ENCODE data around the gene RRAGA. TPM values are rescaled to one million over a fixed set of nuclear protein-coding genes. Genes with fewer than 3 reads are reported as not detected.

RRAGA gene, protein sequence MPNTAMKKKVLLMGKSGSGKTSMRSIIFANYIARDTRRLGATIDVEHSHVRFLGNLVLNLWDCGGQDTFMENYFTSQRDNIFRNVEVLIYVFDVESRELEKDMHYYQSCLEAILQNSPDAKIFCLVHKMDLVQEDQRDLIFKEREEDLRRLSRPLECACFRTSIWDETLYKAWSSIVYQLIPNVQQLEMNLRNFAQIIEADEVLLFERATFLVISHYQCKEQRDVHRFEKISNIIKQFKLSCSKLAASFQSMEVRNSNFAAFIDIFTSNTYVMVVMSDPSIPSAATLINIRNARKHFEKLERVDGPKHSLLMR
- 65.5 and 72.4 TPM in 2 replicates for total RNA-seq

DNA sequence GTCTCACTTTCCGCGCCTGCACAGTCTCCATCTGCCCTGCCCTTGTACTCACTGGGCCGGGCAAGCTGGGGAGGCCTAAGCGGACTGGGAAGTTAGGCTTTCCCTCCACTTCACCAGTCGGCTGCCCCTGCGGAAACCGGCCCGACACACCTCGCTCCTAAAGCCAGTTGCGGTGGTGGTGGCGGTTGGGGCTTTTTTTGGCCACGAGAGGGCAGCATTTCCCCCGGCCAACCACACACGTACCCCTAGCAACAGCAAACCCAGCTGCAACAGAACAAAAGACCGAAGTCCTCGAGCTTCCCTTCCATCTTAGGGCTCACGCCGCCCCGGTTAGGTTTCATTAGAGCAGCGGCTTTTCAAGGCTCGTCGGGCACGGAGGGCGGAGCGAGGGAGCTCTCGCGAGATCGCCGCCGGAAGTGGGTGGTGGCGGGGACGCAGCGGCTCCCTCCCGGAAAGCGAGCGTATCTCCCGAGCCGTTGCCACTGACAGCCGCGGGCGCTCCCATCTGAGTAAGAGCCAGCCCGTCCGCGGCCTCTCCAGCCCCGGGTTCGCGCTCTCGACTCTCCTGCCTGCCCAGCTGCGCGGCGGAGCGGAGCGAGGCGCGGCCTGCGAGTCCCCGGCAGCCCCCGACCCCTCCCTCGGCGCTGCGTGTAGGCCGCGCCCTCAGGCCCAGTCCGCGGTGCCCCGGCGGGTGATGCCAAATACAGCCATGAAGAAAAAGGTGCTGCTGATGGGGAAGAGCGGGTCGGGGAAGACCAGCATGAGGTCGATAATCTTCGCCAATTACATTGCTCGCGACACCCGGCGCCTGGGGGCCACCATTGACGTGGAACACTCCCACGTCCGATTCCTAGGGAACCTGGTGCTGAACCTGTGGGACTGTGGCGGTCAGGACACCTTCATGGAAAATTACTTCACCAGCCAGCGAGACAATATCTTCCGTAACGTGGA, at the start of gene RRAGA:
RRAGA (plus strand) TSS at position 462 of the 951 bp plus-strand sequence; CDS start at position 695, 233 bp downstream.

DNA sequence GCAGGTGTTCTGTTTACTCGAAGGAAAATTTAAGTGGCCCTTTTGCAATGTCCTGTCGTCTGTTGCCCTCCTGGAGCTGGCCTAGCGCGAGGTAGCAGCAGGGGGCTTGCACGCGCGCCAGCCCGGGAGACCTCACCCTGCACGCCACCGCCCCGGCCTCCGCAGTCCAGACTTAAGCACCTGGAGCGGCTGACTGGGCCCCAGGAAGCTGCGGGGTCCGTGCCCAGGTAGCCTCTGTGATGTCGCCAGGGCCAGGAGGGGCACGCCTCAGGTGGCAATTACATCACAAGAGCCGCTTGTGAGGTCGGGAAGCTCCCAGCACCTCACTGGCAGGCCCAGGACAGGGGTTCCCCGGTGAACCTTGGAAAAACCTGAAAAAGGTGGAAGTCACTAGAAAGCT, 16.2 kb upstream of the RRAGA start, which contains the start of gene SAXO1:
SAXO1 (minus strand) TSS at position 195 of the 400 bp plus-strand sequence. CDS start 301 bp downstream, outside the sequence.

Other genes with a start within 250 kb of the RRAGA start
- under 0.01 and 0.17 TPM in 2 replicates for gene SAXO1, start 16.2 kb upstream of the RRAGA start, total RNA-seq
- 11.2 and 16.6 TPM in 2 replicates for gene HAUS6, start 53.5 kb downstream of the RRAGA start, total RNA-seq
- 201 and 616 TPM in 2 replicates for gene PLIN2, start 78.1 kb downstream of the RRAGA start, total RNA-seq
- 96.6 and 103 TPM in 2 replicates for gene DENND4C, start 181.3 kb downstream of the RRAGA start, total RNA-seq